RKO (cell line): ENCODE measurements around the gene SLC47A1.
"Not testable (repeated sequence)": the region's sequence is repeated elsewhere in the genome, so short reads cannot be mapped to it uniquely, and the experiment has no call there.

ENCODE experiments used
- DNase-seq: peaks from one replicate; pipeline ENCODE4 v3.0.0-alpha.2; 2016; ENCODE audit warnings: low spot score

The SLC47A1 gene

DNA sequence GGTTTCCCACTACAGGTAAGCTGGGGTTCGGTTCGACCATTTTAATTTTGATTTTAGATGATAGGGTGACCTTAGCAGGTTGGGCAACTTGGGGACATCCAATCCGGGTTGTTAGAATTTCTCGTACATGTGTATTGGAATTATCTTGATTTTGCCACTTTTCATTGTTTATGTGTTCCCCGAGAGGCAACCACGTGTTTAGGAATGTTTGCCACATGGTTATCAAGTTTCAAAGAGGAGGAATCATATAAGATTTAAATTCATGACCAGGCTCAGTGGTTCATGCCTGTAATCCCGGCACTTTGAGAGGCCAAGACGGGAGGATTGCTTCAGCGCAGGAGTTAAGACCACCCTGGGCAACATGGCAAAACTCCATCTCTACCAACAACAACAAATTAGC is 10.0 kb upstream of the SLC47A1 start:
- no peak for DNase-seq

DNA sequence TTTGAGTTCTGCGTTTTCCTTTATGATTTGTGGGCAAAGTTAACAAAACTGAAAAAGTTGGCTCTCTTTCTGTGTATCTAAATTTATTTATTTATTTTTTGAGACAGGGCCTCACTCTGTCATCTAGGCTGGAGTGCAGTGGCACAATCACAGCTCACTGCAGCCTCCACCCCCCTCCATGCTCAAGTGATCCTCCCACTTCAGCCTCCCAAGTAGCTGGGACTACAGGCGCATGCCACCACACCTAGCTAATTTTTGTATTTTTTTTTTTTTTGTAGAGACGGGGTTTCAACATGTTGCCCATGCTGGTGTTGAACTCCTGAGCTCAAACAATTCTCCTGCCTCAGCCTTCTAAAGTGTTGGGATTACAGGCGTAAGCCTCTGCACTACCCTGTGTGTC is 6.7 kb upstream of the SLC47A1 start:
- not testable (repeated sequence) for DNase-seq

DNA sequence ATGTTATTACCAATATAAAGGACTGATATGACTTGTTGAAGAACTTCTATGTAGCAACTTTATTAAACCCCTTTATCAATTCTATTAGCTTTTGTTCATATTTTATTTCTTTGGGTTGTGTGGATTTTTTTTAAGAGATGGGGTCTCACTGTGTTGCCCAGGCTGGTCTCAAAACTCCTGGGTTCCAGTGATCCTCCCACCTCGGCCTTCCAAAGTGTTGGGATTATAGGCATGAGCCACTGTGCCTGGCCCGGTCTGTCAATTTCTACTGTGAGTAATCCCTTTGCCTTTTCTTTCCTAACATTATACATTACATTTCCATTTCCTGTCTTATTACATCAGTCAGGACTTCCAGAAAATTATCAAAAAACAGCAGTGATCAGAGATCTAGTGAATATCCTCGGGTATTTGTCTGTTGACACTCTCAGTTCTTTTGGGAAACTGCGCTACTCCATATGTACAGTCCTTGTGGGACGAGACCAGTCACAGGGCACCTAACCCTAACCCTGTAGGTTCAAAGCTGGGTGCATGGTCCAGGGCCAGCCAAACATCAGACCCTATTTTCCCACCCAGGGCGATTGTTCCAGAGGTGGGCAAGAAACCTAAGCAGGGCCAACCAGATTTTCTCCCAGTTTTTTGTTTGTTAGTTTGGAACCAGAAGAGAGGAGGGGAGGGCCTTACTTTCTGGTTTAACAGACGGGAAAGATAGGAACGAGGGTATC is 1.7 kb upstream of the SLC47A1 start:
- DNase-seq, result no peak

DNA sequence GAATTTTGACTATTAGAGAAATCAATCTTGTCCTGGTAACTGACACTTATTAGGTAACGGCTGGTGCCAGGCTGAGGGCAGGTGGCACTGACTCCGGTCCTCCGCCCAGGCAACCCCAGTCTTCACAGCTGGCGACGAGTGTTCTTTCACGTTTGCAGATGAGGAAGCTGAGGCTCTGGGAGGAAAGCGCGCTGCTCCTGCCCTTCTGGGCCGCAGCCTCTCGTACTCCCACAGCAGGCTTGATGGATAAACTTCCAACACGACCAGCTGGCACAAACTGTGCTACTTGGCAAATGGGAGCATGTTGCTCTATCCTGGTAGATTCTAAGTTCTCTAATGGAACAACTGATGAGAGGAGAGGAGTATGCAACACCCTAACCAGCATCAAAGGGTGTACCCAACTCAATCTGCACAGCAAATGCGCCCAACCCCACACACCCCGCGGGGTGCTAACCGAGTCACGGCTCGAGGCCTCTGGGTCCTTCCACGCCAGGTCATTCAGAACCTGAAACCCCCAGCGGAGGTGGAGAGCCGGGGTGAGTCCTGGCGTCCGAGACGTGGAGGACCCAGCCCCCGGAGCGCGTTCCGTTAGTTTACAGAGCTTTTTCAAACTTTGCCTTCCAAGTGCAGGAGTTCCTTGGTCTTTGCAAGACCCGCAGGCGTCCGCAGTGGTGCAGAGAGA is 477 bp upstream of the SLC47A1 start:
- DNase-seq, result no peak

DNA sequence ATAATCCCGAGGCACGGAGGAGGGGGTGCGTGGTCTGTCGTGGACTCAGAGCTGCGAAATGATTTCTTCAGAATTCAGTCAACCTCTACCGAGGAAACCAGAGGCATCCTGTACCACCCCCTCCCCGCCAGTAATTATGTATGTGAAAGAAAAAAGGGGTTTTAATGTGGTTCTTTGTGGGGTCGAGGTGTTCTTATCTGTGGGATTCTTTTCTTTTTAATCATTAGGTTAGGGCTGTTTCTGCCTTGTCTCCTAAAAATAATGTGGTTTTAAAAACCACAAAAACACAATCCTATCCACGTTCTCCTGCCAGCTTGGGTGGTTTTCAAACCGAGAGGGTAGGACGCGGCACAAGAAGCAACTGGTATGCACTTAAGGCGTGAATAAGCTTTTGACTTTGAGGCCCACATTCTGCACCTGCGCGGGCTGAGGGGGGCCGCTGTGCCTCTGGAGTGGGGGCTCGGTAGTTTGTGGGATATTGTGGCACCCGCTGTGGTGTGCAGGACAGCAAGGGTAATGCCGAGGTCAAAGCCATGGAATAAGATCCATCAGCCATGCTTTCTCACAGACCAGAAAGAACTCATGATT is 1.0 kb downstream of the SLC47A1 start:
- DNase-seq, result no peak

DNA sequence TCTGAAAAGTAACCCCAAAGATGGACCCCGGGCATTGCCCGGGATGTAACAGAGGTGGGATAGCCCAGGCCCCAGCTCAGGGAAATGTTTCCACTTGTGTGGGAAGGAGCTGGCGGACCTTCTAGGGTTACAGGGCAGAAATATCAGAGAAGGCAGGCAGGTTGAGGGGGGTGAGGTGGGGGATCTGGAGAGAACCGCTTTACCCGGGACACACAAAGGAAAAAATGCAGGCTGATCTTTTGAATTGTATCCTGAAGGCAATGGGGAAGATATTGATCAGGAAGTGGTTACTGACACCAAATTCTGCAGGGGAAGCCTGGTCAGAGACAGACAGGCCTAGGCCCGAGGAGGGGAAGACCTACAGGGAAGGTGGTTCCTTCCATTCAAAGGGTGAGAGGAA is 3.5 kb downstream of the SLC47A1 start:
- DNase-seq, result no peak

DNA sequence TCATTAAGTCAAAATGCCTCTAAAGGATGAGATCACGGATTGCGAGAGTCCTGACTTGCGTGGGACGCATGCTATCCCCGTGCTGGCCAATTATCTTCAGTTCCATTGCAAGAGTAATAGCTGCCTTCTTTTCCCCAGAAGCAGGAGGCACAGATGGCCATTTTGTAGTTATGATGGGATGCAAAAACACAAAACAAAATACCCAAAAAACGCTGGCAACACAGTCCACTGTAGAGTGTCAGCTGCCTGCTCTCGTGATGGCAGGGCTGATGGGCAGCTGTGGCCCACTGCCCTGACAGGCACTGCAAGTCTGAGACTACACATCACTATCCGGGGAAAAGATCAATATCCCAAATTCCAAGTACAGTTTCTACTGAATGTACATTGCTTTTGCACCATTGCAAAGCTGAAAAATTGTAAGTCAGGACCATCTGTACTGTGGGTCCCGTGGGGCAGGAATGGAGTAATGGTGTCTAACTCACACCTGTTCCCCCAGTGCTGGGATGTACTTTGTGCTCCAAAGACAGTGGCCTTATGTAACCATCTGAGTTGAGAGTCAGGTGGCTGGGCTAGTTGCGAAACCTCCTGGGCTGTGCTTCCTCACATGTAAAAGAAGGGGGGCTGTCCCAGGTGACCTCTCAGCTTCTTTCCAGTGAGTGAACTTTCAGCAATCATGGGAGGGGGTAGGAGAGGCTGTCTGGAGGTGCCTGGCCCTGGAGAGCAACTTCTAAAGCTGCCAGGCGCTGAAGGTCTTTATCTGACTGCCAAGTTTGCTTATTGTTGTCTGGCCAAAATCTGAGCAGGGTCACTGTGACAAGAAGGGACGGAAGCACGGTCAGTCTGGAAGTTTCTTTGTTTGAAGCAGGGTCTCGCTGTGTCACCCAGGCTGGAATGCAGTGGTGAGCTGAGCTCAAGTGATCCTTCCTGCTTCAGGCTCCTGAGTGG is 4.7 kb downstream of the SLC47A1 start:
- DNase-seq, result no peak

DNA sequence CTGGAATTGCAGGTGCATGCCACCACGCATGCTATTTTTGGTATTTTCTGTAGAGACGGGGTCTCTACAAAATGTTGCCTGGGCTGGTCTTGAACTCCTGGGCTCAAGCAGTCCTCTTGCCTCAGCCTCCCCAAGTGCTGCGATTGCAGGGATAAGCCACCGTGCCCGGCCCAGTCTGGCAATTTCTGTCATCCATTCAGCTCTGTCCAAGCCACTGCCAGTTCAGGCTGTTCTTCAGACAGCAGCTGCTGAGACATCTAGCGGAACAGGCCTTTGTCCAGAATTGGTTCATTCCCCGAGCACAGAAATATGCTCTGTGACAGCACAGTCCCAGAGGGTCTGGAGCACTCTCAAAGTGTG is 5.4 kb downstream of the SLC47A1 start:
- no peak for DNase-seq

DNA sequence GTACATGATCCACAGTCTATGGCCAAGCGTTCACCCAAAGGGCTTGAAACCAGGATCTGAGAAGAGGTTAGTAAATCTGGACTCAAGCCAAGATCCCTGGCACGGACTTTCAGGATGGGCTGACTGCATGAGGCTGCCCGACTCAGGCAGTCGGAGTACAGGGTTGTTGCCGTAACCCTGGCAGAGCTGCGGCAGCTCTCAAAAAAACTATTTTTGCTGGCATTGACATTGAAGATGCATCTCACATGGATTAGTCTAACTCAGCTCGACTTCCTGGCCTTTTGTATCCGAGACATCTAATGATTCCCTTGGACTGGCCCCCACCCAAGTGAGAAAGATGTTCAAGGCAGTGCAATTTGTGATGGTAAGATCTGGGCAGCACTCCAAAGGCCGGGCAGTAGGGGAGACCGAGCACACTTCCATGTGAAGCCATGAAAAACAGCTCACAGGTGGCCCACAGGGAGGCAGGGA is 6.2 kb downstream of the SLC47A1 start:
- DNase-seq, result no peak

DNA sequence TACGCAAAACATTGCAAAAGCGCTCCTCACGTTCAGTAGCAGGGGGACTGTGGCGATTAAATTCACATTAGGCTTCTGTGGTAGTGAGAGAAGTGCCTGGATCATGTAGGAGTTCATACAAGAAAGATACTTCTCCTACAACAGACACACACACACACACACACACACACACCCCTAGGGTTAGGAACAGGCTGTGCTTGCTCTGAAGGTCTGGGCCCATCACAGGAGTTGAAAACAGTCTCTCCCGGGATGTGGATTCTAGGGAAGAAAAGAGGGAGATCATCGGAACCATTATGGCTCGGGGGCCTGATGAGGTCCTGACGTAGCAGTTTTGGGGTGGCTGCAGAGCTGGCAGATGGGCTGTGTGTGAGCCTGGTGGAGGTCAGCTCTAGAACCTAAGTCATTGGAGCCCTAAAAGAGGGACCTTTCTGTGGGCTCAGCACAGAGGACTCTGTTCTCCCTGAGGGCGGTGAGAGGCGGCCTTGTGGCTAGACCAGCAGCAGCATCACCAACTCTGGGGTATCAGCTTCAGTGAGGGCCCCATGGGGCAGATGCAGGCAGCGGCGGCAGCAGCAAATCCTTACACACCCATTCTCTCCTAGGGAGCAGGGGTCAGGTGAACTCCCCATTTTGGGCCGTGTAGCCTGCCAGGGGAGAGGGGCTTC is 7.2 kb downstream of the SLC47A1 start:
- DNase-seq, result no peak

DNA sequence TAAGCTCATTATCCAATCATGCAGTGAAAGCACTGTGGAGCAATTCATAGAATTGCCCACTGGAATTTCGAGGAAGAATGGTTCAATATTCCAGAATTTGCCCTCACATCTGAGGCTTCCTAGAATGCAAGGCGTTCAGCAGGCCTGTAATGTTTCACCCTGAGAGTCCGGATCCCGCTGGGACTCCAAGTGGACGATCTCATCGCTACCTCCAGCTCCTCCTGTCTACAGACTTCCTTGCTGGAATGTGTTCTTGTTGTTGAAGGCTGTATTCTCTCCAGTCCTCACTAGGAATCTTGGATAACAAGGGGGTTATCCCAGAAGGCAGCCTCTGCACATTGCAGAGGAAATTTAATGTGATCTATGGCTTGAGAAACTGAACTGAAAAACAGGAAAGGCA is 7.8 kb downstream of the SLC47A1 start:
- DNase-seq, result no peak

DNA sequence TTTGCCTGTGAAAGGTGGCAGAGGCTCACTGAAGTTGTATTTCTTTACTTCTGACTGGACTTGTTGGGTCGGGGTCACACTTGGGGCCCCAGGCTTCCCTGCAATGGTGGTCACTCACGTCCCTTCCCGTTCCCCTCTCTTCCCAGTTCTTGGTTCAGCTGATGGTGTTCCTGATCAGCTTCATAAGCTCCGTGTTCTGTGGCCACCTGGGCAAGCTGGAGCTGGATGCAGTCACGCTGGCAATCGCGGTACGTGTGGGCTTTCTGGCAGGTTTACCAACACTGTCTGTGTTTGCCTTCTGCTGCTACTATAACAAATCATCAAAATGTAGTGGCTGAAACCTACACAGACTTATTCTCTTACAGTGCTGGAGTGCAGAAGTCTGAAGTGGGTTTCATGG is 8.6 kb downstream of the SLC47A1 start:
- no peak for DNase-seq

DNA sequence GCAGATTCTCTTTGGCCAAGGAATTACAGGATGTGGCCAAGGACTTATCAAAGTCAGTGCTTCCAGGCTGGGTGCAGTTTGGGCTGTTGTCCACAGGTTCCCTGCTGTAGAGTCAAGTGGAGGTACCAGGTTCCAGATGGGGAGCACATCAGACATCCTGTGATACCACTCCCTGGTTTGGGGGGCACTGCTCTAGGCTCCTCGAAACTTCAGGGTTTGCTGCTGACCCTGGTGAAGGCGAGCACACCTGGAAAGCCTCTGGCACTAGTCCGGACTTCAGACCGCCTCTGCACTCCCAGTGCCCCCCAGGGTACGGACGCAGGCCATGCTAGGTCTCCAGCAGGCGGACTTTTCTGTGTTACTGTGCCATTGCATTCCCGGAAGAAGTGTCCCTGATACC is 10.7 kb downstream of the SLC47A1 start:
- DNase-seq, result no peak

DNA sequence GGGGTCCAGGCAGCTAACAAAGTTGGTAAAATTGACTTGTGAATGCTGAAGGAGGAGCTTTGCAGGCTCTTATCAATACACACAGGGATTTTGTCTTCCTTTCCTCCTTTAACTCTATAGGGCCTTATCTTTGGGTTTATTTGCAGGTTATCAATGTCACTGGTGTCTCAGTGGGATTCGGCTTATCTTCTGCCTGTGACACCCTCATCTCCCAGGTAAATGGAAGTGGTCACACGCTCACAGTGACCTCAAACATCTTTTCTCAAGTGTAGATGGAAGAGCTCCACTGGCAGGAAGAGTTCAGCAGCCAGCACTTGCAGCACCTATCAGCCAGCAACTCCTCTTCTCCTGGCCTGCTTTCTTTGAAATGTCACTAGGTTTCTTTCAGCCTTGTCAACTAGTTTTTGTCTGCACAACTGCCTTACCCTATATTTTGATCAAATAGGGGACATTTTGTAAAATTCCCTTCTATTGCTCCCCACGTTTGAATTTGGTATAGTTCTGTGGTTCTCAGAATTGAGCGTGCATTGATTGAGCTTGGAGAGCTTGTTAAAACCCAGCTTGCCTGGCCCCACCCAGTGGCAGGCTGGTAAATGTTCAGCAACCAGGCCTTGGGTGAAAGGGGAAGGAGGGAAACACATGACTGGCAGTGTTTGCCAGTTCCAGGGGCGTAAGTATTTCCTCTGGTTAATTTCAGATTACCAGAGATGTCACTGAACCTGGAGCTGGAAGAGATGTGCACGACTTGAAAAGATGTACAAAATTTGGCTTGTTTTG is 12.8 kb downstream of the SLC47A1 start:
- DNase-seq, result no peak

DNA sequence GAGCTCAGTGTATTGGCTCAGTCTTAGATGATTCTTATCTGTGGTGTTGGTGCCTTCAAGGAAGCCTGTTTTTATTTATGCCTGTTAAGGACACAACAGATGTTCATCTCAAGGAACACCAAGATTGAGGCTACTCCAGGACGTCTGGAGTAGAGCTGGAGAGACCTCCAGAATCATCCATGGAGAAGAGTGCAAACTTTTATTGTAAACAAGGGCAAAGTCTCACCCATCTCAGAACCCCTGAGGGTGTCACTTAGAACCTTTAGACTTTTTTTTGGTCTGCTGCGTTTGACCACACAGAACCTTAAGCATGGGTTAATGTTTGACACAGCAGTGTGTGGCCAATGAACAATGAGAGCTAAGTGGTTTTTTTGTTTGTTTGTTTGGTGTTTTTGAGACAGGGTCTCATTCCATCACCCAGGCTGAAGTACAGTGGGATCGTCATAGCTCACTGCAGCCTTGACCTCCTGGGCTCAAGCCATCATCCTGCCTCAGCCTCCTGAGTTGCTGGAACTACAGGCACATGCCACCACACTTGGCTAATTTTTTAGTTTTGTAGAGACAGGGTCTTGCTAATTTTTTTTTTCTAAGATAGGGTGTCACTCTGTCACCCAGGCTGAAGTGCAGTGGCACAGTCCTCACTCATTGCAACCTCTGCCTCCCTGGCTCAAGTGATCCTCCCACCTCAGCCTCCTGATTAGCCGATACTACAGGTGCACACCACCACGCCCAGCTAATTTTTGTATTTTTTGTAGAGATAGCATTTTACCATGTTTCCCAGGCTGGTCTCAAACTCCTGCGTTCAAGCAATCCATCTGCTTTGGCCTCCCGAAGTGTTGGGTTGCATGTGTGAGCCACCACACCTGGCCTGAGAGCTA is 16.3 kb downstream of the SLC47A1 start:
- no peak for DNase-seq

DNA sequence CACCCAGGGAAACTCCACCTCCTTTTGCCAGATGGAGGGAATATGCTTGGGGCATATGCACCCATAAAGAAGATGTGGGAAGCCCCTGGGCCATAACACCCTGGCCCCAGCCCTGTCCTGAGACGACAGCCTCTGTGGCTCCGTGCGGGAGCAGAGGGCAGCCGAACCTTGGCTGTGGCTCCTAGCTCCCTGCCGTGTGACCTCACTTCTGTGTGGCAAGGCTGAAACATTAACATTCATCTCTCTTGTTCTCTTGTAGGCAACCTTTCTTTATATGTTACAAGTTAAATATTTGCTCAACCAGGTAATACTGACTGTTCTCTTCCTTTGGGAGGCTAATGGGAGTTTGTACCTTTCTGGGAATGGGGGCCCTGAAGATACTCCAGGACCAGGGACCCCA is 17.5 kb downstream of the SLC47A1 start:
- no peak for DNase-seq

DNA sequence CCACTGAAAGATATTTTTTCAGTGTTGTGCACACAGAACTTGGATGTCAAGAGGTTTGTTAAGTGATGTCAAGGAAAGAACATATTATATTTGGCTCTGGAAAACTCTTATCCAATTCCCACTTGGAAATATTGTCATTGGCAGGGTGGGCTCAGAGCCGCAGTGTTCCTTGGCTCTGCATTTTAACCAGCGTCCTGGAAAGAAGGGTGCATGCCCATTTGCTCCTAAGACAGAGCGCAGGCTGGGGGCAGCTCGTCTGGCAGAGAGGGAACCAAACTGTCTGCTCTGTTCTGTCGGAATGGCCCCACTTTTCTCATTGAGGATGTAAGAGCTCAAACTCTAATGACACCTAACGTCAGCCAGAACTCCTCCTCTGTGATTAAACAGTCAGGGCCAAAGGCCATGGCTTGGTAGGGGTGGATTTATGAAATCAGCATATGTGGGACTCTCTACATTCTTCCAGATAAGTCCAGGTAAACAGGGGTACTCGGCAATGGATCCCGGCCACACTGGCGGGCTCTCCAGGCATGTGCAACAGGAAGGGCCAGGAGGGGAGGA is 18.0 kb downstream of the SLC47A1 start:
- no peak for DNase-seq

DNA sequence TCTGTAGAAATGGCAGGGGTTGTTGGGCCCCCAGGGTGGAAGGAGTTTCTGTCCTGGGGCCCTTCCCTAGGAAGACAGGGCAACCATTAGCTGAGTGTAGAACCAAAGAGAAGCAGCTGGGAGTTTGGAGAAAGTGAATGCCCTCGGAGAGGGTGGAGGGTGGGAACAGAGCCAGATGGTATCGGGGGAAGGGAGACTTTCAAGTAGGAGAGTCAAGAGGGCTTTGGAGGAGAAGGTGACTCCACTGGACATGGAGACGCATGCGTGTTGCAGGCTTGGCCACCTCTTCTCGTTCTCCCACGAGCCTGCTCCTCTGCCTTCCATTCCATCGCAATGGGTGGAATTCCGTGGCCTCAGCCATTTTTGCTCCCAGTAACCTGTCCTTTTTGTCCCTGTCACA is 19.4 kb downstream of the SLC47A1 start:
- DNase-seq, result no peak

DNA sequence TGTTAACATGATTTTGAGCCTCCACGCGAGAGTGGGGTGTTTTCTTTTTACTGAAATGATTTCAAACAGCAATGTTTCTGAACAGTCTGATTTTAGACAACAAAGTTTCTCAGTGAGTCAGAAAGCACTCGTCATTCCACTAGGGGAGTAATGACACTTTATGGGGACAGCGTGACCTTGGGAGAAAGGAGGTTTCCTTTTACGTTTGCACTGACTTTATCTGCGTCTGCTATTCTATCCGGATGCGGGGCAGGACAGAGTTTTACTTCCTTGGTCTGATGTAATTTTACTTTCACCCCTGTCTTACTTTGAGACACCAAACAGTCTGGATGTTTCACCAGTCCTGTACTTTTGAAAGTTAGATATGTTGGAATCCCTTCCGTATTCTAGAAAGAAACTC is 20.7 kb downstream of the SLC47A1 start:
- DNase-seq, result no peak

DNA sequence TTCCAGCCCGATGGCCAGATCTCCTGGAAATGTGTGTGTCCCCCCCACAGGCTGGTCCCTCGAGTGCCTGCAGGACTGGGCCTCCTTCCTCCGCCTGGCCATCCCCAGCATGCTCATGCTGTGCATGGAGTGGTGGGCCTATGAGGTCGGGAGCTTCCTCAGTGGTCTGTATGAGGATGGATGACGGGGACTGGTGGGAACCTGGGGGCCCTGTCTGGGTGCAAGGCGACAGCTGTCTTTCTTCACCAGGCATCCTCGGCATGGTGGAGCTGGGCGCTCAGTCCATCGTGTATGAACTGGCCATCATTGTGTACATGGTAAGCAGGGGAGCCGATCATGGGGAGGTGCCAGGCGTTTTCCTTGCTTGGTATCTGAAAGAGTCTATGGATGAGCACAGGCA is 22.1 kb downstream of the SLC47A1 start:
- DNase-seq, result no peak
